Esophagus muscularis mucosa (tissue), 4 donors: ENCODE results near the gene ANKRD62.
"Not testable (repeated sequence)": the region's sequence is repeated elsewhere in the genome, so short reads cannot be mapped to it uniquely, and the experiment has no call there.

Experiments
- CTCF ChIP-seq, 3 experiments: fragments of 200-600 bp in 2 of 3; fragments of 450-650 bp in 1 of 3; sonication (generic) in 2 of 3; IDR thresholded peaks; one replicate each; pipeline ENCODE4 v1.5.1; 2017 to 2019; ENCODE audit warnings: antibody characterized with exemption in 3 of 3, mild to moderate bottlenecking in 2 of 3, moderate library complexity in 1 of 3
- EP300 ChIP-seq: sonication (generic); formaldehyde crosslinking; IDR thresholded peaks from one replicate; pipeline ENCODE4 v1.6.1; 2017; ENCODE audit warnings: antibody characterized with exemption
- POLR2A ChIP-seq: fragments of 450-650 bp; IDR thresholded peaks from one replicate; pipeline ENCODE4 v1.6.1; 2017; ENCODE audit warnings: antibody characterized with exemption, moderate library complexity, mild to moderate bottlenecking, low read depth
- POLR2AphosphoS5 ChIP-seq, 2 donors: sonication (generic); formaldehyde crosslinking; IDR thresholded peaks; one replicate each; pipeline ENCODE4 v1.6.1; 2017; ENCODE audit warnings: antibody characterized with exemption in 2 of 2

- not testable (repeated sequence) for TF ChIP-seq CTCF (IDR thresholded peaks at IDR 0.05); POLR2A; EP300; POLR2AphosphoS5 (IDR thresholded peaks at IDR 0.05)
Measured at GRCh38 chr18:12149431-12149830, 55.8 kb downstream of the ANKRD62 start.
